GM10847 (cell line): ENCODE results near the gene STARD3NL.

Experiments
- POLR2A ChIP-seq: IDR thresholded peaks from 2 replicates; pipeline ENCODE4 v1.6.1; 2011; ENCODE audit not compliant: insufficient read length; ENCODE audit errors: extremely low read depth

The STARD3NL gene

DNA sequence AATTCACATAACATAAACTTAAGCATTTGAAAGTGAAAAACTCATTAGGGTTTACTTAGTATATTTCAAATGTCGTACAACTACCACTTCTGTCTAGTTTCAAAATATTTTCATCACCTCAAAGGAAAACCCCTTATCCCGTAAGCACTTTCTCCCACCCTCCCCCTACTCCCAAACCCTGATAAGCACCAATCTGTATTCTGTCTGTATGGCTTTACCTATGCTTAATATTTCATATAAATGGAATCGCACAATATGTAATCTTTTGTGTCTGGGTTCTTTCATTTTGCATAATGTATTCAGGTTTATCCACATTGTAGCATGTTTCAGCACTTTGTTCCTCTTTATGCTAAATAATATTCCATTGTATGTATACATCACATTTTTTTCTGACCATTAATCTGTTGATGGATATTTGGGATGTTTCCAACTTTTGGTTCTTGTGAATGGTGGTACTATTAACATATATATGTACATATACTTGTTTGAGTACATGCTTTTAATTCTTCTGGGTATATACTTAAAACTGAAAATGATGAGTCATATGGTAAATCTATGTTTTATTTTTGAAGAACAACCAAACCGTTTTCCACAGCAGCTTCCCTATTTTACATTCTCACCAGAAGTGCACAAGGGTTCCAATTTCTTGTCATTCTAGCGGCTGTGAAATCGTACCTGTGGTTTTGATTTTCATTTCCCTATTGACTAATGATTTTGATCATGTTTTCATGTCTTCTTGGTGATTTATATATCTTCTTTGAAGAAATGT is 6.2 kb upstream of the STARD3NL start:
- TF ChIP-seq POLR2A = no peak

GRCh38 chr7:38177621-38178003 is 433 bp upstream of the STARD3NL start:
- TF ChIP-seq POLR2A = peak; percentile 8

DNA sequence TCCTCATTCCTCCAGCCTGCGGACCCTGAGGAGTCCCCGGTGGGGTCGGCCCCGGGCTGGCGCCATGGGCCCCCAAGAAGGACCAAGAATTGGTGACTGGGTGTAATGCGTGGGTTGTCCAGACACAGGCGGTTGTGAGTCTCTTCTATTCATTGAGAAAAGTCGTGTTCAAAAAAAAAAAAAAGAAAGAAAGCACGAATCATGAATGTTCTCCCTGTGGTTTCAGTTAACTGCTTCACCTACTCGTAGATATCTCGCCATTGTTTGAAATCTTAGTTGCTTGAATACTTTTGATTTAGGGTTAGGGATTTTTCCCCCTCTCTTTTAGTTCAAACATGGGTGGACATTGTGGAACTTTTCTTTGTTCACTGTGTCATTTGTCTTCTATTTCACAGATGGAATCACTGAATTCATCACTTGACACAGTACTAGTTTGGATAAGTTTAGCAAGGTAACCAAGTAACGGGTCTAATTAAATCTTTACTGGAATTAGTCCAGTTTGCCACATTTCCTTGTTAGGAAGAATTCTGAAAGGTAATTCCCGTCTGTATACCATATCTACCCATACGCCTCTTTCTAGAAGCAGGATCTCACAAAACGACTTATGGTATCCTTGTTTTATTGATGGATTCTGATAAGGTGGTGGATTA is 775 bp downstream of the STARD3NL start:
- TF ChIP-seq POLR2A = no peak

- no peak for TF ChIP-seq POLR2A
Observed at GRCh38 chr7:38179776-38180226, 1.8 kb downstream of the STARD3NL start.

- TF ChIP-seq POLR2A = no peak
Observed at GRCh38 chr7:38181111-38181510, 3.1 kb downstream of the STARD3NL start.

DNA sequence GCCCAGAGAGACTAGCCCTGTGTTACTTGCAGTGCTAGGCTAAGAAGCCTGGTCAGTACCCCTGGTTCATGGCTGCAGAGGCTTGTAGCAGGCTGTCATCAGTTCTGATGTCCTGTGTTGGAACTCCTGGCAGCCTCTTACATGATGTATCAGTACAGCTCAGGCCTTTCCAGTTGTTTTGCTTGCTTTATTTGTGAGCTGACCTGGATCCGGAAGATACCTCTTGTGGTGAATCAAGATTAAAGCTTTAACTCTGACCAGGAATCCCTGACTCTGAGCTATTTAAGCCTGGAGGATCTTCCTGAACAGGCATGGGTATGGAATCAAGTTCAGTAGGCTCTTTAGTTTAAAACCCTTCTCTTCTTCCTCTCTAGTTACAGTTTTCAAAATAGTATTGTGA is 4.4 kb downstream of the STARD3NL start:
- no peak for TF ChIP-seq POLR2A

- TF ChIP-seq POLR2A = no peak
Observed at GRCh38 chr7:38185395-38186307, 7.6 kb downstream of the STARD3NL start.

DNA sequence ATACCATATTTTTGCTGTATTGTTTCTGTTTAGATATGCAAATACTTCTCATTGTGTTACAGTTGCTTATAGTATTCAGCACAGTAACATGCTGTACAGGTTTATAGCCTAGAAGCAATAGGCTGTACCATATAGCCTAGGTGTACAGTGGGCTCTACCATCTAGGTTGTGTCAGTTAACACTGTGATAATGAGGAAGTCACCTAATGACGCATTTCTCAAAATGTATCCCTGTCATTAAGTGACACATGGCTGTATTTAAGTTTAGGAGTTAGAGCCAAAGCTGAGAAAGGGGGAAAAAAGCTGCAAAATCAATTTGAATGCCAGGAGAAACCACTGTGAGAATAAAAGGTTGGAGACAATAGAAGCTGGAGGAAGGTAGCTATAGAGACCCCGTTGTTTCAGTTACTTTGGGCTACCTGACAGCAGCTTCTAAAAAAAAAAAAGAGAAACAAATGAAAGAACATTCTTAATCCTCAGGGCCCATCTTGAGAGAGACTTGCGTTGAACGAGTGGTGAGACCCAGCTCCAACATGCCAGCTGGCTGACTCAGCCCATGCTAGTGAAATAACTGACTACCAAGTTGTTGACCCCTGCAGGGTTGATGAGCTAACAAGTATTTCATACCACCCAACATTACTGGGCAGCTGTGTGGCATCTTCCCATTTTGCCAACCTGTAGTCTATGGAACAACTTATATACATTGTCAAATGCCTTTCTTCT is 8.7 kb downstream of the STARD3NL start:
- no peak for TF ChIP-seq POLR2A

GRCh38 chr7:38187794-38188440 is 9.9 kb downstream of the STARD3NL start:
- no peak for TF ChIP-seq POLR2A

- no peak for TF ChIP-seq POLR2A
Observed at GRCh38 chr7:38189231-38189938, 11.3 kb downstream of the STARD3NL start.

- TF ChIP-seq POLR2A = no peak
Observed at GRCh38 chr7:38190011-38190410, 12.0 kb downstream of the STARD3NL start.

- TF ChIP-seq POLR2A = no peak
Observed at GRCh38 chr7:38191791-38192190, 13.7 kb downstream of the STARD3NL start.

DNA sequence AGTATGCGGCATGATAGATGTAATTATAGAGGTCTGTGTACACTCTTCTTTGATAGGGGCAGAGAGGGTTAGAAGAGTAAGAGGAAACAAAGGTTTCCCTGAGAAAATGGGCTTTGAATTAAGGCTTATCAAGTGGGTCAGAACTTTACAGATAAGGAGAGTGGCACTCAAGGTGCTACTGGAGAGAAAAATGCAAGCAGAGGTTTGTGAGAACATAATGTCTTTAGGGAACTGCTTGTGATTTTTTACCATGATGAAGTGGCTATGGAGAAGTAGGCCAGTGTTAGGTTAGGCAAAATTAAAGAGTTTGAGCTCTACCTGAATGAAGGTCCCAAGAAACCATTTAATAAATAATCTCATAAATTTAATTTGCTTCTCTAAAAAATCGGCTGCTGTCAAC is 14.3 kb downstream of the STARD3NL start:
- no peak for TF ChIP-seq POLR2A
